Erythroblast (primary cell): ENCODE data around the gene NSG1.

Experiments
- DNase-seq, 2 experiments: peaks; one replicate each; lab custom pipeline; 2025; lab: John Stamatoyannopoulos, UW
- GATA1 ChIP-seq: IDR thresholded peaks from 2 replicates; pipeline ENCODE4 v1.6.1; 2011; ENCODE audit warnings: low read depth, mild to moderate bottlenecking, control low read depth, low read length, moderate library complexity
- POLR2A ChIP-seq: IDR thresholded peaks from 2 replicates; pipeline ENCODE4 v1.6.1; 2011; ENCODE audit warnings: mild to moderate bottlenecking, low read length

NSG1 gene

GRCh38 chr4:4386736-4387392 lies at the start of gene NSG1:
Gene NSG1, plus strand, starts transcription at chr4:4387102. Its CDS starts 528 bp downstream, at chr4:4387630.
- TF ChIP-seq POLR2A = no peak
- TF ChIP-seq GATA1 = no peak

GRCh38 chr4:4338210-4339001 lies 48.5 kb upstream of the NSG1 start:
- TF ChIP-seq GATA1 = no peak
- no peak for TF ChIP-seq POLR2A
- DNase-seq = no peak

More at GRCh38 chr4:4386736-4387392, at the start of gene NSG1:
- DNase-seq = peak in 1 of 2 experiments; percentile 11

GRCh38 chr4:4339504-4340085 lies 47.3 kb upstream of the NSG1 start:
- peak; percentile 55 to 83 for DNase-seq

GRCh38 chr4:4341861-4342650 lies 44.8 kb upstream of the NSG1 start:
- TF ChIP-seq POLR2A (no peak), GATA1 (no peak)
- DNase-seq = no peak

More at GRCh38 chr4:4339504-4340085, 47.3 kb upstream of the NSG1 start:
- TF ChIP-seq GATA1 = no peak
- TF ChIP-seq POLR2A = no peak

- DNase-seq = no peak
- no peak for TF ChIP-seq GATA1
- TF ChIP-seq POLR2A = no peak
Measured at GRCh38 chr4:4343038-4343437, 43.9 kb upstream of the NSG1 start.

- no peak for DNase-seq
- no peak for TF ChIP-seq GATA1
- TF ChIP-seq POLR2A = no peak
Measured at GRCh38 chr4:4344915-4345527, 41.9 kb upstream of the NSG1 start.

GRCh38 chr4:4347585-4347984 lies 39.3 kb upstream of the NSG1 start:
- no peak for TF ChIP-seq GATA1
- TF ChIP-seq POLR2A = no peak
- DNase-seq = no peak

GRCh38 chr4:4348585-4348984 lies 38.3 kb upstream of the NSG1 start:
- DNase-seq = peak in 1 of 2 experiments; percentile 33

- DNase-seq = peak in 1 of 2 experiments; percentile 66
- TF ChIP-seq POLR2A = no peak
- no peak for TF ChIP-seq GATA1
Measured at GRCh38 chr4:4349867-4350266, 37.0 kb upstream of the NSG1 start.

GRCh38 chr4:4350909-4351308 lies 36.0 kb upstream of the NSG1 start:
- no peak for DNase-seq
- TF ChIP-seq GATA1 (no peak), POLR2A (no peak)

- no peak for TF ChIP-seq GATA1
- TF ChIP-seq POLR2A = no peak
- no peak for DNase-seq
Measured at GRCh38 chr4:4355302-4355701, 31.6 kb upstream of the NSG1 start.

- DNase-seq = no peak
- TF ChIP-seq GATA1 = no peak
- TF ChIP-seq POLR2A = no peak
Measured at GRCh38 chr4:4356106-4357041, 30.5 kb upstream of the NSG1 start.

- no peak for DNase-seq
Measured at GRCh38 chr4:4358093-4358854, 28.6 kb upstream of the NSG1 start.

More at GRCh38 chr4:4358093-4358854, 28.6 kb upstream of the NSG1 start:
- no peak for TF ChIP-seq GATA1
- TF ChIP-seq POLR2A = no peak
